H1 (cell line): ENCODE results near the gene TMEM183A. TPM values are rescaled to one million over a fixed set of nuclear protein-coding genes. Genes with fewer than 3 reads are reported as not detected.

Source experiments
- POLR2A ChIP-seq, 2 experiments: IDR thresholded peaks; 1 replicate in 1 of 2; 2 replicates in 1 of 2; pipeline ENCODE4 v1.6.1; 2011; ENCODE audit warnings: low read depth in 2 of 2, low read length in 2 of 2, mild to moderate bottlenecking in 2 of 2; ENCODE audit errors: control extremely low read depth in 1 of 2
- polyA plus RNA-seq, 7 experiments: library from polyadenylated mRNA; depleted of rRNA in 3 of 7; stranded (reverse) in 5 of 7; unstranded in 2 of 7; fragments of >200 nt in 5 of 7; fragments of 200-250 nt in 2 of 7; gene quantifications; 1 replicate in 5 of 7; 2 replicates in 1 of 7; 4 replicates in 1 of 7; pipeline versions ENCODE4 v1.2.1 to v1.2.3, GENCODE V29; 2011 to 2013; ENCODE audit warnings: missing spikeins in 2 of 7, mixed read lengths in 2 of 7
- total RNA-seq: library from RNA; stranded (reverse); fragmentation: NEBNext Ultra II Directional; extraction: Animal tissue kit (Norgen Biotek cat#: 25700); gene quantifications from 2 replicates; pipeline ENCODE4 v1.2.1, GENCODE V29; 2021

The TMEM183A gene
- total and polyA plus RNA-seq, 2 of the 8 experiments (the other 6 are each of a cell fraction or from before 2014, with no cell fraction given), result 107 to 173 TPM

- TF ChIP-seq POLR2A (IDR thresholded peaks at IDR 0.05; ENCODE audit: control extremely low read depth in 1 of 2, low read depth in 2 of 2, low read length in 2 of 2), result no peak
These were observed 44.7 kb downstream of the TMEM183A start (continued) for GRCh38 chr1:203051841-203052324.
